Subcutaneous adipose tissue (tissue), 4 donors: Measurements from ENCODE around the gene CDKN1A. TPM values are rescaled to one million over a fixed set of nuclear protein-coding genes. Genes with fewer than 3 reads are reported as not detected.

Experiments used
- CTCF ChIP-seq: fragments of 450-650 bp; IDR thresholded peaks from one replicate; pipeline ENCODE4 v1.5.1; 2016; ENCODE audit warnings: low read depth, mild to moderate bottlenecking, control low read depth, antibody characterized with exemption, moderate library complexity
- total RNA-seq, 4 donors: library from RNA; depleted of rRNA; stranded (reverse); fragments of >200 nt; gene quantifications; one replicate each; pipeline ENCODE4 v1.1.0, GENCODE V29; 2016

Gene CDKN1A
- total RNA-seq, 4 donors from 2014 or later = 75.7 to 120 (median 104) TPM

- no peak for TF ChIP-seq CTCF
Measured at GRCh38 chr6:36649701-36650484, 28.6 kb upstream of the CDKN1A start.

GRCh38 chr6:36650848-36651478 is 27.6 kb upstream of the CDKN1A start:
- no peak for TF ChIP-seq CTCF

- TF ChIP-seq CTCF = no peak
Measured at GRCh38 chr6:36651659-36652379, 26.7 kb upstream of the CDKN1A start.

- no peak for TF ChIP-seq CTCF
Measured at GRCh38 chr6:36655085-36655724, 23.3 kb upstream of the CDKN1A start.

GRCh38 chr6:36656441-36656840 is 22.1 kb upstream of the CDKN1A start:
- TF ChIP-seq CTCF = no peak

- no peak for TF ChIP-seq CTCF
Measured at GRCh38 chr6:36657271-36657670, 21.2 kb upstream of the CDKN1A start.
